BJ (cell line): Measurements from ENCODE around the gene PIGH. TPM values are rescaled to one million over a fixed set of nuclear protein-coding genes. Genes with fewer than 3 reads are reported as not detected.

Experiments used
- CTCF ChIA-PET: fragments of 350-600 bp; formaldehyde crosslinking; extraction: SDS; loops from one replicate; lab custom pipeline; 2021; ENCODE audit warnings: antibody characterized with exemption, inconsistent platforms; lab: Yijun Ruan, JAX
- POLR2A ChIA-PET: fragments of 300-600 bp; sonication (Branson Sonifier 250); formaldehyde crosslinking; extraction: SDS; loops from one replicate; lab custom pipeline; 2021; ENCODE audit warnings: antibody characterized with exemption; lab: Charles Lee
- DNase-seq: peaks from one replicate; pipeline ENCODE4 v3.0.0-alpha.2; 2011; ENCODE audit warnings: low read depth
- H3K27me3 ChIP-seq: 2 replicates; pipeline ENCODE4 v1.6.0; 2011; ENCODE audit warnings: low read length; ENCODE audit not compliant: control insufficient read depth, insufficient read depth
- H3K36me3 ChIP-seq: 2 replicates; pipeline ENCODE4 v1.5.1; 2011; ENCODE audit warnings: low read length; ENCODE audit not compliant: control insufficient read depth, insufficient read depth
- H3K4me3 ChIP-seq: 2 replicates; pipeline ENCODE4 v1.5.1; 2011; ENCODE audit warnings: low read depth, mild to moderate bottlenecking, control low read depth, low read length
- polyA plus RNA-seq: library from polyadenylated mRNA; depleted of rRNA; stranded (reverse); fragments of >200 nt; gene quantifications from 2 replicates; pipeline ENCODE4 v1.2.3, GENCODE V29; 2011
- TF ChIP-seq, protein P1 (sequence below): IDR thresholded peaks from 2 replicates; pipeline ENCODE4 v1.5.1; 2011; ENCODE audit warnings: low read depth, mild to moderate bottlenecking, control low read depth, inconsistent platforms, low read length, moderate library complexity; ENCODE audit not compliant: insufficient read depth

Gene PIGH
- polyA plus RNA-seq, 1 experiment = 19.0 TPM

DNA sequence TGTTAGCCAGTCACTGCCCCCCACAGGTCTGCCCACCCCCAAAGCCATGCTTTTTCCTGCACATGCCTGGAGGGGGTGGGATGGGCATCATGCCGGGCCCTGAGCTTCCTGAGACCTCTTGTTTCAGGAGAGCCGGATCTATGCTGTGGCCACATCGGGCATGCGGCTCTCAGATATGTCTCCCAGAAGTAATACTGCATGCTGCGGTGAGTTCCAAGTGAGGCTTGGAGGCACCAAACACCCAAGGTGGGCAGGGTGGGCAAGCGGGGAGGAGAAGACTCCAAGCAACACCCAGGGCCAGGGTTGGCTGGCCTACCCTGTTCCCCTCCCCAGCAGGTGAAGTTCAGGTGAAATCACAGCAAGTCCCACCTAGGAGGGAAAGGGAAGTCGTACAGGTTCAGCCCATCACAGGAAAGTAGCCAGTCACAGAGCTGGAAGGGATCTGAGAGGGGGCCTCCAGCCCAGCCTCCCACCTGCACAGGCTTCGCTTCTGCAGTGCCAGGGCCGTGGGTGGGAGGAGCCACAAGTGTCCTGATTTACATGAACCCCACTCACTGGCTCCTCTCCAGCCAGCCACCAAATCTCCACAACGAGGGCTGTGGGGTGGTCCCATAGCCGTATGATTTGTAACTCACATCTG lies 30.9 kb downstream of the PIGH start:
- Histone ChIP-seq H3K4me3 (no peak overlapping the region), H3K36me3 (no peaks in the 10 kb centered on the region), H3K27me3 (no peaks in the 10 kb centered on the region; the same call in 1 of the 2 replicates)
- CTCF ChIA-PET = interaction anchor here (4.1 to 12.7 kb wide), 4 partner anchors 12 to 141 kb away, joined by 34 to 280 read pairs (median 90); no protein-coding TSS in a partner anchor
- POLR2A ChIA-PET = no interaction called here
- TF ChIP-seq, protein P1, sequence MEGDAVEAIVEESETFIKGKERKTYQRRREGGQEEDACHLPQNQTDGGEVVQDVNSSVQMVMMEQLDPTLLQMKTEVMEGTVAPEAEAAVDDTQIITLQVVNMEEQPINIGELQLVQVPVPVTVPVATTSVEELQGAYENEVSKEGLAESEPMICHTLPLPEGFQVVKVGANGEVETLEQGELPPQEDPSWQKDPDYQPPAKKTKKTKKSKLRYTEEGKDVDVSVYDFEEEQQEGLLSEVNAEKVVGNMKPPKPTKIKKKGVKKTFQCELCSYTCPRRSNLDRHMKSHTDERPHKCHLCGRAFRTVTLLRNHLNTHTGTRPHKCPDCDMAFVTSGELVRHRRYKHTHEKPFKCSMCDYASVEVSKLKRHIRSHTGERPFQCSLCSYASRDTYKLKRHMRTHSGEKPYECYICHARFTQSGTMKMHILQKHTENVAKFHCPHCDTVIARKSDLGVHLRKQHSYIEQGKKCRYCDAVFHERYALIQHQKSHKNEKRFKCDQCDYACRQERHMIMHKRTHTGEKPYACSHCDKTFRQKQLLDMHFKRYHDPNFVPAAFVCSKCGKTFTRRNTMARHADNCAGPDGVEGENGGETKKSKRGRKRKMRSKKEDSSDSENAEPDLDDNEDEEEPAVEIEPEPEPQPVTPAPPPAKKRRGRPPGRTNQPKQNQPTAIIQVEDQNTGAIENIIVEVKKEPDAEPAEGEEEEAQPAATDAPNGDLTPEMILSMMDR = no peak
- DNase-seq = no peak

DNA sequence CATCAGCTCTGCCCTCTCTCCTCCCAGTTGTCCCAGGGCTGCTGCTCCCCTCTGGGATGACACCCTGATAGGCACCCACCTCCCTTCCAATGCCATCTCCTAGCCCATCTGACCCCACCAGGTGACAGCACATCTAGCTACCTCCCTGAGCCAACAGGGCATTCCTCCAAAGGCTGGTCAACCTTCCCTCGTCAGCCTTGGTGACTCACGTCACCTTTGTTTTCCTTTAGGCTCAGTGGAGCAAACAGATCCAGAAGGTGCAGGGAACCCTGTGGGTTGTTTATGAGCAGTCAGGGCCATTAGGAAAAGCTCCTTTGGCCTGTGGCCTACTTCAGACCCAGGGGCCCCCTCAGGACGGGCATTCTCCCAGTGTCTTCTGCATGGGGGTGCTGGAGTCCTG lies 32.4 kb downstream of the PIGH start:
- Histone ChIP-seq H3K4me3 (no peak overlapping the region), H3K36me3 (no peaks in the 10 kb centered on the region), H3K27me3 (no peaks in the 10 kb centered on the region; the same call in 1 of the 2 replicates)
- POLR2A ChIA-PET = no interaction called here
- TF ChIP-seq, protein P1 = no peak
- CTCF ChIA-PET = interaction anchor here (1.0 to 12.7 kb wide), 3 partner anchors 10 to 139 kb away, joined by 3 to 280 read pairs (median 96); no protein-coding TSS in a partner anchor
- no peak for DNase-seq

DNA sequence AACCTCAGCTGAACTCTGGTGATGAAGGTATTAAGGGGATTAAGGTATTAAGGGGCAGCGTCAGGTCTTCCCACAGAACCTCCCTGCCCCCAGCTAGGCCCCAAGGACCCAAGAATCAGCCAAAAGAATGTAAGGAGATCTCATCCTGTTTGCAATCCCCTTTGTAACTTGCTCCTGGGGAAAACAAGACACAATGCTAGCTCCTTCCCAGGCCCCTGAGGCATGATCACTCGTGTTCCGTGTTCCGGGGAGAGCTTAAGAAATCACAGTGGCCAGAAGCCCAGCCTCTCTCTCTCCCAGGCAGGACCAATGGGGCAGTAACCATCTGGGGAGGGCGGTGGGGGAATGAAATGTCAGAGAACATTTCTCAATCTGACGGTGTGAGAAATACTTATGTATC lies 33.2 kb downstream of the PIGH start:
- POLR2A ChIA-PET = no interaction called here
- no peaks in the 10 kb centered on the region for H3K36me3 ChIP-seq
- H3K4me3 ChIP-seq = no peak overlapping the region
- CTCF ChIA-PET = interaction anchor here (1.0 to 12.7 kb wide), 5 partner anchors 11 to 146 kb away, joined by 3 to 280 read pairs (median 4); no protein-coding TSS in a partner anchor
- TF ChIP-seq, protein P1 = no peak
- no peaks in the 10 kb centered on the region; the same call in 1 of the 2 replicates for H3K27me3 ChIP-seq
- no peak for DNase-seq

DNA sequence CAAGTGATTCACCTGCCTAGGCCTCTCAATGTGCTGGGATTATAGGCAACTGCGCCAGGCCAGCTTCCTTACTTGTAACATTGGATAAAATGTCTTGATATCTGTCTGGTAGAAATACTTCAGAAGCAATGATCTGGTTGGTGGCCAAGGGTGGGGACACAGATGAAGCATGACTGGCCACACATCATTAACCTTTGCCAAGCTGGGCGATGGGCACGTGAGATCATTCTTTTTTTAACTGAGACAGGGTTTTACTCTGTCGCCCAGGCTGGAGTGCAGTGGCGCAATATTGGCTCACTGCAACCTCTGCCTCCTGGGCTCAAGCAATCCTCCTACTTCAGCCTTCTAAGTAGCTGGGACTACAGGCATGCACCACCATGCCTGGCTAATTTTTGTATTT lies 35.8 kb downstream of the PIGH start:
- DNase-seq = no peak
- ChIA-PET POLR2A (no interaction called here), CTCF (interaction anchor here (5.0 to 12.7 kb wide), 3 partner anchors 8 to 136 kb away, joined by 32 to 280 read pairs (median 96); no protein-coding TSS in a partner anchor)
- no peaks in the 10 kb centered on the region for H3K36me3 ChIP-seq
- no peaks in the 10 kb centered on the region; the same call in 1 of the 2 replicates for H3K27me3 ChIP-seq
- TF ChIP-seq, protein P1 = no peak
- no peak overlapping the region for H3K4me3 ChIP-seq

DNA sequence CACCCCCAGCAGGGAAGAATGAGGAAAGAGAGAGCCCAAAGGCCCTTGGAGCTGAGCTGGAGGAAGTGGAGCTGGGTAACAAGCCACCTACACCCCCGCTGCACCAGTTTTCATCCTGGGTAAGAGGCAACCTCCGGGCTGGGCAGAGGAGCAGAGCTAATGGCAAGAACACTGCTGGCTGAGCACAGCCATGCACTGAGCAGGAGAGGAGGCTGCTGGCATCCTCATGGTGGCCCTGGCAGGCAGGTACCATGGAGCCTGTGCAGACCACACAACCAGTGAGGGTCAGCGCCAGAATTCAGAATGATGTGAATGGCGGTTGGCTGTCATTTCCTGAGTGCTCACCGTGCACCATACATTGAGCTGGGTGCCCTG lies 37.3 kb downstream of the PIGH start:
- Histone ChIP-seq H3K4me3 (no peak overlapping the region), H3K36me3 (no peaks in the 10 kb centered on the region), H3K27me3 (peaks cover 1% of the 10 kb centered on the region; the same call in 1 of the 2 replicates)
- TF ChIP-seq, protein P1 = no peak
- CTCF ChIA-PET = interaction anchor here (1.2 to 12.7 kb wide), 5 partner anchors 9 to 145 kb away, joined by 3 to 280 read pairs (median 4); no protein-coding TSS in a partner anchor
- POLR2A ChIA-PET = no interaction called here
- no peak for DNase-seq
